K562 (cell line): ENCODE measurements around the gene CBY2. TPM values are rescaled to one million over a fixed set of nuclear protein-coding genes. Genes with fewer than 3 reads are reported as not detected.

Experiments
- ATAC-seq: fragments of 200-7000 bp; cut with Tn5 transposase; 3 replicates; pipeline ENCODE4 v1.9.1; 2020; ENCODE audit warnings: moderate library complexity
- BruUV-seq: library from RNA; stranded (reverse); fragments of 400-500 nt; replicated peaks from 2 replicates; lab custom pipeline; 2021; lab: Mats Ljungman, UMichigan
- CTCF ChIA-PET: fragments of 300-600 bp; formaldehyde crosslinking; extraction: SDS; loops from one replicate; lab custom pipeline; 2021; ENCODE audit warnings: low intra/inter-chr PET ratio; lab: Yijun Ruan, JAX
- POLR2A ChIA-PET: fragments of 300-600, 350-650 bp; sonication (Branson Sonifier 250); formaldehyde crosslinking; extraction: SDS; loops from one replicate; lab custom pipeline; 2021; ENCODE audit warnings: antibody characterized with exemption, inconsistent platforms; lab: Yijun Ruan, JAX
- DNase-seq, 4 experiments: peaks; one replicate each; pipeline versions ENCODE4 v3.0.0 to v3.0.0-alpha.2; 2011 to 2018; ENCODE audit warnings: low spot score in 3 of 4, mixed read lengths in 3 of 4; ENCODE audit errors: extremely low read depth in 1 of 4
- FAIRE-seq: peaks from 2 replicates; lab custom pipeline; 2011; peaks lifted over from hg19 to GRCh38; lab: Jason Lieb, UNC
- H2AFZ ChIP-seq: 2 replicates; pipeline ENCODE4 v1.6.0; 2011; ENCODE audit warnings: low read depth, low read length, control low read depth, inconsistent platforms
- H3K27ac ChIP-seq: fragments of 200-600 bp; 3 replicates; pipeline ENCODE4 v1.8.0; 2011; ENCODE audit warnings: low read depth, mild to moderate bottlenecking, control low read depth, inconsistent platforms, low read length, moderate library complexity, mixed read lengths; ENCODE audit errors: extremely low read depth
- H3K27me3 ChIP-seq, 2 experiments: fragments of 300-600 bp in 1 of 2; 2 replicates in 1 of 2; 3 replicates in 1 of 2; pipeline versions ENCODE4 v1.6.0 to v1.8.0; 2011; ENCODE audit warnings: inconsistent platforms in 2 of 2, low read length in 2 of 2, mild to moderate bottlenecking in 1 of 2, mixed read lengths in 1 of 2, moderate library complexity in 1 of 2; ENCODE audit not compliant: control insufficient read depth in 2 of 2, insufficient read depth in 2 of 2
- H3K36me3 ChIP-seq: fragments of 300-600 bp; 3 replicates; pipeline ENCODE4 v1.8.0; 2011; ENCODE audit warnings: mild to moderate bottlenecking, low read length, inconsistent platforms; ENCODE audit not compliant: control insufficient read depth, insufficient read depth
- H3K4me1 ChIP-seq, 2 experiments: fragments of 200-600 bp in 1 of 2; replicated peaks in 1 of 2; 2 replicates in 1 of 2; 3 replicates in 1 of 2; pipeline versions ENCODE4 v1.5.1 to v1.8.0; 2011; ENCODE audit warnings: inconsistent platforms in 2 of 2, low read length in 2 of 2, mild to moderate bottlenecking in 1 of 2, mixed read lengths in 1 of 2, moderate library complexity in 1 of 2; ENCODE audit not compliant: control insufficient read depth in 2 of 2, insufficient read depth in 2 of 2
- H3K4me2 ChIP-seq: 2 replicates; pipeline ENCODE4 v1.6.1; 2011; ENCODE audit warnings: low read length, control low read depth, inconsistent platforms, mixed read lengths; ENCODE audit not compliant: insufficient read depth
- H3K4me3 ChIP-seq: fragments of 200-600 bp; sonication (generic), shearing (Covaris generic); 2 replicates; pipeline ENCODE4 v1.5.1; 2016; ENCODE audit warnings: control low read depth, inconsistent platforms
- H3K79me2 ChIP-seq: fragments of 200-600 bp; 3 replicates; pipeline ENCODE4 v1.8.0; 2011; ENCODE audit warnings: low read length, inconsistent platforms; ENCODE audit not compliant: control insufficient read depth, insufficient read depth
- H3K9ac ChIP-seq, 2 experiments: 2 replicates each; pipeline versions ENCODE4 v1.6.0 to v1.6.1; 2011; ENCODE audit warnings: low read depth in 2 of 2, low read length in 2 of 2, control low read depth in 1 of 2, inconsistent platforms in 1 of 2, mild to moderate bottlenecking in 1 of 2, mixed read lengths in 1 of 2; ENCODE audit not compliant: insufficient read depth in 1 of 2
- H3K9me1 ChIP-seq: one replicate; pipeline ENCODE4 v1.6.0; 2011; ENCODE audit warnings: inconsistent platforms, mild to moderate bottlenecking, low read length, moderate library complexity; ENCODE audit not compliant: control insufficient read depth, insufficient read depth
- H3K9me3 ChIP-seq: replicated peaks from 2 replicates; pipeline ENCODE4 v1.5.1; 2011; ENCODE audit warnings: low read depth, low read length, inconsistent platforms; ENCODE audit not compliant: control insufficient read depth, insufficient read depth
- H4K20me1 ChIP-seq: replicated peaks from 2 replicates; pipeline ENCODE4 v1.6.1; 2011; ENCODE audit warnings: low read length, inconsistent platforms, mixed read lengths; ENCODE audit not compliant: control insufficient read depth, insufficient read depth
- DLX4 ChIP-seq: fragments of 250-450 bp; sonication (Bioruptor Pico); IDR thresholded peaks from 2 replicates; pipeline ENCODE4 v1.6.1; 2021; ENCODE audit warnings: mild to moderate bottlenecking
- ESRRA ChIP-seq: fragments of 450-650 bp; IDR thresholded peaks from 2 replicates; pipeline ENCODE4 v1.6.1; 2014; ENCODE audit warnings: low read depth, mild to moderate bottlenecking, moderate library complexity, borderline replicate concordance
- EZH2 ChIP-seq: IDR thresholded peaks from 2 replicates; pipeline ENCODE4 v1.6.1; 2012; ENCODE audit warnings: low read depth, mild to moderate bottlenecking, inconsistent platforms, low read length, borderline replicate concordance
- NFIX ChIP-seq: fragments of 250-450 bp; sonication (Bioruptor Pico); IDR thresholded peaks from 2 replicates; pipeline ENCODE4 v1.4.0; 2020; ENCODE audit warnings: low read depth, mild to moderate bottlenecking, moderate library complexity
- NKRF ChIP-seq: fragments of 450-650 bp; IDR thresholded peaks from 2 replicates; pipeline ENCODE4 v1.6.1; 2016; ENCODE audit warnings: borderline replicate concordance
- ZNF143 ChIP-seq: sonication (generic); formaldehyde crosslinking; IDR thresholded peaks from 2 replicates; pipeline ENCODE4 v1.9.0; 2022; ENCODE audit warnings: mild to moderate bottlenecking, missing genetic modification reagents
- WGBS: fragments of 100-300 bp; shearing (Covaris generic); methylation state at CpG from one replicate; pipeline ENCODE4 v1.1.6; 2016; ENCODE audit warnings: low coverage, mixed read lengths; ENCODE audit not compliant: insufficient coverage; ENCODE audit errors: missing lambda C conversion rate; 5-methylcytosine and 5-hydroxymethylcytosine counted together
- in situ Hi-C: fragments of 300-500 bp; cut with MboI; formaldehyde crosslinking; loops from 4 replicates; pipeline ENCODE4 v1.15.0; 2018; ENCODE audit warnings: inconsistent platforms, mixed read lengths
- intact Hi-C: fragments of 100-400 bp; cut with micrococcal nuclease; formaldehyde crosslinking; loops from 2 replicates; pipeline ENCODE4 v1.14.2; 2022
- polyA plus RNA-seq, 8 experiments: library from polyadenylated mRNA; depleted of rRNA in 4 of 8; stranded (reverse) in 5 of 8; unstranded in 3 of 8; fragments of >200 nt; fragmentation: Nextera tagmentation in 2 of 8; fragmentation: Illumina TruSeq in 1 of 8; extraction: Ambion mirVana in 2 of 8; extraction: Trizol in 1 of 8; gene quantifications; 2 replicates each; pipeline versions ENCODE4 v1.2.1 to v1.2.3, GENCODE V29; 2011 to 2014; ENCODE audit warnings: inconsistent platforms in 1 of 8, missing spikeins in 1 of 8
- total RNA-seq, 7 experiments: library from RNA; depleted of rRNA in 6 of 7; stranded (reverse); fragments of >200 nt in 6 of 7; fragmentation: Illumina TruSeq in 2 of 7; extraction: Trizol in 2 of 7; gene quantifications; 2 replicates each; pipeline versions ENCODE4 v1.2.1 to v1.2.3, GENCODE V29; 2011 to 2021; ENCODE audit warnings: low replicate concordance in 1 of 7

CBY2 gene
- total and polyA plus RNA-seq, 9 of the 15 experiments (the other 6 are each of a cell fraction or from before 2014, with no cell fraction given), result 0.09 TPM; not detected in 8

GRCh38 chr13:45658586-45659235 lies 43.4 kb upstream of the CBY2 start:
- no peaks in the 10 kb centered on the region for H3K79me2 ChIP-seq
- H3K4me1 ChIP-seq, result no peaks in the 10 kb centered on the region
- H3K4me2 ChIP-seq, result no peak overlapping the region
- in situ Hi-C loops, result no loop called here
- no peak overlapping the region for H3K4me3 ChIP-seq
- H3K27me3 ChIP-seq, result no peaks in the 10 kb centered on the region
- H3K9me1 ChIP-seq, result no peaks in the 10 kb centered on the region
- no peaks in the 10 kb centered on the region for H4K20me1 ChIP-seq
- ChIA-PET POLR2A (no interaction called here), CTCF (no interaction called here)
- no peak overlapping the region for H3K9ac ChIP-seq
- ATAC-seq, result no peak
- no peak overlapping the region for H3K27ac ChIP-seq
- no peak for FAIRE-seq
- WGBS, result 0% methylated on average over 5 of the region's 5 CpGs
- no peaks in the 10 kb centered on the region for H3K9me3 ChIP-seq
- intact Hi-C loops, result no loop called here
- DNase-seq, result no peak
- no peaks in the 10 kb centered on the region for H3K36me3 ChIP-seq
- TF ChIP-seq NFIX (CRISPR knock-in tag) (no peak), NKRF (no peak), ZNF143 (CRISPR knock-in tag) (no peak), DLX4 (CRISPR knock-in tag) (no peak), ESRRA (no peak), EZH2 (no peak)
- BruUV-seq, result no TSS peak
- H2AFZ ChIP-seq, result no peak overlapping the region
